Adrenal gland (tissue), 5 donors: ENCODE measurements around the gene CYSTM1.

Source experiments
- POLR2A ChIP-seq, 2 donors: fragments of 450-650 bp; IDR thresholded peaks; one replicate each; pipeline ENCODE4 v1.6.1; 2017; ENCODE audit warnings: antibody characterized with exemption in 2 of 2, mild to moderate bottlenecking in 2 of 2, moderate library complexity in 1 of 2
- TF ChIP-seq, protein P1 (sequence below), 6 experiments: fragments of 450-650 bp in 4 of 6; fragments of 200-600 bp in 2 of 6; sonication (generic) in 1 of 6; IDR thresholded peaks; 1 replicate in 5 of 6; 2 replicates in 1 of 6; pipeline versions ENCODE4 v1.5.1 to v1.8.0; 2016 to 2021; ENCODE audit warnings: antibody characterized with exemption in 6 of 6, mild to moderate bottlenecking in 2 of 6, moderate library complexity in 1 of 6
- donor health status: DM: no; HTN: no; CAD: no.

DNA sequence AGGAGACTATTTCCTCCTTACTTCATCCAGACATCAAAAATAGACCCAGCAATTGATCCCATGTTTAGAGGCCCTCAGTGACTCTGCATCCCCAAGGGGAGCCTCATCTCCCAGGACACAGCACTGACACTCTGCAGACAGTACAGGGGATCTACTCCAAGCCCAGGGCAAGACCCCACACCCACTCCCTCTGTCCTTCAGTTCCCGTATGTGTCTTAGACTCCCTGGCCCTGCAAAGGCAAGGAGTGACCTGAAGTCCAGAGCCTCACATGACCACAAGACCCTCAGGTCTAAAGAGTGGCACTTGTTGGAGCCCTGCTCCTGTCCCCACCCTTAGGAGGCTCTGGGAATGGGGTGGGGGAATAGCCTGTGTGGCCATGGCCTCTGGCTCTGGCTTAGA is 27.5 kb upstream of the CYSTM1 start:
- TF ChIP-seq, protein P1, sequence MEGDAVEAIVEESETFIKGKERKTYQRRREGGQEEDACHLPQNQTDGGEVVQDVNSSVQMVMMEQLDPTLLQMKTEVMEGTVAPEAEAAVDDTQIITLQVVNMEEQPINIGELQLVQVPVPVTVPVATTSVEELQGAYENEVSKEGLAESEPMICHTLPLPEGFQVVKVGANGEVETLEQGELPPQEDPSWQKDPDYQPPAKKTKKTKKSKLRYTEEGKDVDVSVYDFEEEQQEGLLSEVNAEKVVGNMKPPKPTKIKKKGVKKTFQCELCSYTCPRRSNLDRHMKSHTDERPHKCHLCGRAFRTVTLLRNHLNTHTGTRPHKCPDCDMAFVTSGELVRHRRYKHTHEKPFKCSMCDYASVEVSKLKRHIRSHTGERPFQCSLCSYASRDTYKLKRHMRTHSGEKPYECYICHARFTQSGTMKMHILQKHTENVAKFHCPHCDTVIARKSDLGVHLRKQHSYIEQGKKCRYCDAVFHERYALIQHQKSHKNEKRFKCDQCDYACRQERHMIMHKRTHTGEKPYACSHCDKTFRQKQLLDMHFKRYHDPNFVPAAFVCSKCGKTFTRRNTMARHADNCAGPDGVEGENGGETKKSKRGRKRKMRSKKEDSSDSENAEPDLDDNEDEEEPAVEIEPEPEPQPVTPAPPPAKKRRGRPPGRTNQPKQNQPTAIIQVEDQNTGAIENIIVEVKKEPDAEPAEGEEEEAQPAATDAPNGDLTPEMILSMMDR (IDR thresholded peaks at IDR 0.05) = no peak
- no peak for TF ChIP-seq POLR2A (IDR thresholded peaks at IDR 0.05)
